ENCODE data around the gene DNAJC5G. TPM values are rescaled to one million over a fixed set of nuclear protein-coding genes. Genes with fewer than 3 reads are reported as not detected.

Gene DNAJC5G
- total and polyA plus RNA-seq, 2 donors (not counting 3 experiments of a cell fraction or from before 2014, with no cell fraction given) = 0.77 to 1.4 TPM

- H3K79me2 ChIP-seq (ENCODE audit: control insufficient read depth, insufficient read depth, low read length) = no peaks in the 10 kb centered on the region
- peak; percentile 55 for FAIRE-seq
- dilution Hi-C loops (cut with MboI; ENCODE audit: extremely low pct_ligation_motif_present, low sequenced_read_pairs) (no loop called here), intact Hi-C loops (cut with micrococcal nuclease) (loop anchor here (1.0 to 5.0 kb wide), 4 partner anchors 15 to 122 kb away; partner anchors contain the start of genes EIF2B4 and SNX17)
- H3K27ac ChIP-seq (ENCODE audit: insufficient read depth, low read depth, low read length) = no peak overlapping the region
- no peaks in the 10 kb centered on the region for H3K27me3 ChIP-seq (ENCODE audit: control insufficient read depth in 2 of 2, insufficient read depth in 2 of 2, low read length in 2 of 2)
- H2AFZ ChIP-seq (ENCODE audit: low read depth, low read length) = peak overlapping the region; percentile 40
- H3K4me3 ChIP-seq (replicated peaks in 1 of 3; ENCODE audit: insufficient read depth in 1 of 3, low read depth in 1 of 3, low read length in 3 of 3) = no peak overlapping the region
- no peaks in the 10 kb centered on the region for H3K9me3 ChIP-seq (replicated peaks; ENCODE audit: control insufficient read depth, insufficient read depth, low read length)
- no peak overlapping the region for H3K9ac ChIP-seq (replicated peaks; ENCODE audit: extremely low read depth, insufficient read depth, low read length)
- H3K9me1 ChIP-seq (replicated peaks; ENCODE audit: control insufficient read depth, extremely low read depth, insufficient read depth, low read length) = no peaks in the 10 kb centered on the region
- no peak overlapping the region for H3K4me2 ChIP-seq (ENCODE audit: insufficient read depth, low read length)
- DNase-seq (ENCODE audit: low read depth, low spot score) = peak; percentile 64
- TF ChIP-seq CTCF (IDR thresholded peaks at IDR 0.05; ENCODE audit: extremely low read depth in 1 of 2, insufficient read depth in 1 of 2, low read depth in 1 of 2, low read length in 2 of 2) (peak; percentile 83 to 89), MYC (IDR thresholded peaks at IDR 0.05; ENCODE audit: low read depth, low read length) (no peak), FOS (IDR thresholded peaks at IDR 0.05; ENCODE audit: borderline replicate concordance, insufficient read depth, low read length) (no peak), JUN (IDR thresholded peaks at IDR 0.05; ENCODE audit: borderline replicate concordance, insufficient read depth, insufficient read length, low read depth) (no peak), MAX (IDR thresholded peaks at IDR 0.05; ENCODE audit: insufficient read depth, insufficient read length) (no peak)
- H3K4me1 ChIP-seq (ENCODE audit: control insufficient read depth, extremely low read depth, insufficient read depth, low read length) = peaks cover 15% of the 10 kb centered on the region
- peaks cover 0 to 3% of the 10 kb centered on the region in 2 experiments for H3K36me3 ChIP-seq (ENCODE audit: control insufficient read depth in 2 of 2, extremely low read depth in 1 of 2, insufficient read depth in 2 of 2, low read length in 2 of 2)
- no TSS peak for BruUV-seq (replicated peaks)
- no peaks in the 10 kb centered on the region for H4K20me1 ChIP-seq (replicated peaks; ENCODE audit: control insufficient read depth, extremely low read depth, insufficient read depth, low read length)
- CTCF ChIA-PET = interaction anchor here (1.1 to 6.8 kb wide), 7 partner anchors 12 to 53 kb away, joined by 3 to 81 read pairs (median 4); partner anchors contain the start of genes SLC30A3 and TRIM54
- POLR2A ChIA-PET = no interaction called here
These were observed 25.2 kb upstream of the DNAJC5G start for GRCh38 chr2:27249891-27250651.

Measured in endothelial cell of umbilical vein (primary cell).